Mesenchymal stem cell (in vitro differentiated cells and primary cell): ENCODE results near the gene CTDNEP1.

ENCODE experiments used
- DNase-seq: peaks from one replicate; pipeline ENCODE4 v3.0.0-alpha.2; 2013
- H2AFZ ChIP-seq: one replicate; pipeline ENCODE4 v1.6.1; 2013; ENCODE audit warnings: low read depth, mild to moderate bottlenecking, control low read depth, inconsistent platforms, low read length, moderate library complexity
- H2AK5ac ChIP-seq: 2 replicates; pipeline ENCODE4 v1.6.1; 2013; ENCODE audit warnings: low read length, moderate library complexity, mild to moderate bottlenecking, inconsistent platforms; ENCODE audit not compliant: severe bottlenecking
- H2BK120ac ChIP-seq: one replicate; pipeline ENCODE4 v1.6.1; 2013; ENCODE audit warnings: low read depth, mild to moderate bottlenecking, inconsistent platforms, low read length, moderate library complexity
- H2BK12ac ChIP-seq, 2 experiments: one replicate each; pipeline ENCODE4 v1.6.1; 2013; ENCODE audit warnings: inconsistent platforms in 2 of 2, low read length in 2 of 2, mild to moderate bottlenecking in 2 of 2, moderate library complexity in 2 of 2, control low read depth in 1 of 2
- H2BK15ac ChIP-seq: one replicate; pipeline ENCODE4 v1.6.1; 2013; ENCODE audit warnings: mild to moderate bottlenecking, low read depth, inconsistent platforms; ENCODE audit not compliant: poor library complexity, severe bottlenecking
- H2BK5ac ChIP-seq: 2 replicates; pipeline ENCODE4 v1.6.1; 2013; ENCODE audit warnings: low read depth, mild to moderate bottlenecking, low read length, control low read depth, inconsistent platforms; ENCODE audit not compliant: poor library complexity, severe bottlenecking
- H3K14ac ChIP-seq, 2 experiments: one replicate each; pipeline ENCODE4 v1.6.1; 2013; ENCODE audit warnings: inconsistent platforms in 2 of 2, low read length in 2 of 2, control low read depth in 1 of 2, mild to moderate bottlenecking in 1 of 2, moderate library complexity in 1 of 2
- H3K18ac ChIP-seq, 2 experiments: one replicate each; pipeline ENCODE4 v1.6.1; 2013; ENCODE audit warnings: inconsistent platforms in 2 of 2, low read length in 2 of 2, control low read depth in 1 of 2, low read depth in 1 of 2, mild to moderate bottlenecking in 1 of 2
- H3K23ac ChIP-seq, 2 experiments: one replicate each; pipeline ENCODE4 v1.6.1; 2013; ENCODE audit warnings: inconsistent platforms in 2 of 2, low read length in 2 of 2, mild to moderate bottlenecking in 2 of 2, moderate library complexity in 2 of 2, control low read depth in 1 of 2
- H3K27ac ChIP-seq: 2 replicates; pipeline ENCODE4 v1.5.1; 2013; ENCODE audit warnings: mild to moderate bottlenecking, moderate library complexity, low read length, control low read depth, inconsistent platforms; ENCODE audit not compliant: poor library complexity, severe bottlenecking
- H3K27me3 ChIP-seq, 2 experiments: 2 replicates each; pipeline versions ENCODE4 v1.6.1 to v1.7.0; 2013; ENCODE audit warnings: low read length in 2 of 2, mild to moderate bottlenecking in 2 of 2, moderate library complexity in 2 of 2, control low read depth in 1 of 2, inconsistent platforms in 1 of 2; ENCODE audit not compliant: control insufficient read depth in 1 of 2, insufficient read depth in 1 of 2
- H3K36me3 ChIP-seq, 2 experiments: 2 replicates each; pipeline versions ENCODE4 v1.6.1 to v1.7.0; 2013; ENCODE audit warnings: low read length in 2 of 2, control low read depth in 1 of 2, inconsistent platforms in 1 of 2, low read depth in 1 of 2, mild to moderate bottlenecking in 1 of 2; ENCODE audit not compliant: insufficient read depth in 2 of 2, control insufficient read depth in 1 of 2
- H3K4ac ChIP-seq, 2 experiments: one replicate each; pipeline ENCODE4 v1.6.1; 2013; ENCODE audit warnings: inconsistent platforms in 2 of 2, low read length in 2 of 2, mild to moderate bottlenecking in 2 of 2, moderate library complexity in 2 of 2, control low read depth in 1 of 2, low read depth in 1 of 2
- H3K4me1 ChIP-seq: 2 replicates; pipeline ENCODE4 v1.6.1; 2013; ENCODE audit warnings: low read depth, low read length, control low read depth; ENCODE audit not compliant: control insufficient read depth, insufficient read depth
- H3K4me2 ChIP-seq: 2 replicates; pipeline ENCODE4 v1.6.1; 2013; ENCODE audit warnings: low read length, mild to moderate bottlenecking, inconsistent platforms; ENCODE audit not compliant: poor library complexity, severe bottlenecking
- H3K4me3 ChIP-seq, 2 experiments: 2 replicates each; pipeline versions ENCODE4 v1.5.1 to v1.7.0; 2013; ENCODE audit warnings: low read length in 2 of 2, mild to moderate bottlenecking in 2 of 2, control low read depth in 1 of 2, low read depth in 1 of 2; ENCODE audit not compliant: insufficient read depth in 1 of 2
- H3K79me1 ChIP-seq: replicated peaks from 2 replicates; pipeline ENCODE4 v1.6.1; 2013; ENCODE audit warnings: mild to moderate bottlenecking, control low read depth, low read length, inconsistent platforms; ENCODE audit not compliant: poor library complexity, severe bottlenecking
- H3K9ac ChIP-seq: 2 replicates; pipeline ENCODE4 v1.7.0; 2013; ENCODE audit warnings: mild to moderate bottlenecking, low read length, moderate library complexity
- H3K9me3 ChIP-seq: 2 replicates; pipeline ENCODE4 v1.7.0; 2013; ENCODE audit warnings: mild to moderate bottlenecking, low read length; ENCODE audit not compliant: control insufficient read depth
- H4K8ac ChIP-seq: one replicate; pipeline ENCODE4 v1.6.1; 2013; ENCODE audit warnings: inconsistent platforms, mild to moderate bottlenecking, low read length, moderate library complexity
- H4K91ac ChIP-seq: one replicate; pipeline ENCODE4 v1.6.1; 2013; ENCODE audit warnings: mild to moderate bottlenecking, low read length, inconsistent platforms
- whole genome bisulfite sequencing: methylation state at CpG from one replicate; pipeline ENCODE4 v1.1.7; 2013; ENCODE audit warnings: mixed read lengths; 5-methylcytosine and 5-hydroxymethylcytosine counted together

CTDNEP1 gene

GRCh38 chr17:7216242-7217112 is 35.1 kb downstream of the CTDNEP1 start:
- Histone ChIP-seq H3K4me2 (peak overlapping the region; percentile 92), H3K4me3 (peak overlapping the region; percentile 66 to 85), H3K4me1 (peaks cover 46% of the 10 kb centered on the region), H2BK120ac (peak overlapping the region; percentile 98), H3K4ac (peak overlapping the region; percentile 31 to 76), H2AK5ac (peak overlapping the region; percentile 46), H2BK12ac (peak overlapping the region; percentile 11 to 59), H3K36me3 (peaks cover 5 to 9% of the 10 kb centered on the region in 2 experiments), H3K27me3 (no peaks in the 10 kb centered on the region), H3K14ac (peak overlapping the region in 1 of 2 experiments; percentile 86), H3K18ac (peak overlapping the region in 1 of 2 experiments; percentile 69), H3K9ac (peak overlapping the region; percentile 88), H2BK15ac (no peak overlapping the region), H2AFZ (no peak overlapping the region), H4K91ac (peak overlapping the region; percentile 31), H2BK5ac (no peak overlapping the region), H3K79me1 (peaks cover 16% of the 10 kb centered on the region), H3K9me3 (no peaks in the 10 kb centered on the region), H3K23ac (peak overlapping the region in 1 of 2 experiments; percentile 47), H4K8ac (peak overlapping the region; percentile 56), H3K27ac (peak overlapping the region; percentile 20)
- DNase-seq, result no peak
- 15% methylated on average over 7 of the region's 7 CpGs for whole genome bisulfite sequencing

- Histone ChIP-seq H2BK5ac (no peak overlapping the region), H4K91ac (no peak overlapping the region), H2BK15ac (no peak overlapping the region), H2AK5ac (peak overlapping the region; percentile 26), H3K9me3 (no peaks in the 10 kb centered on the region), H3K4ac (no peak overlapping the region), H2BK120ac (no peak overlapping the region), H2AFZ (no peak overlapping the region), H3K23ac (peak overlapping the region in 1 of 2 experiments; percentile 47), H2BK12ac (peak overlapping the region; percentile 57 to 63), H3K4me1 (peaks cover 41% of the 10 kb centered on the region), H3K14ac (peak overlapping the region in 1 of 2 experiments; percentile 86), H3K4me2 (peak overlapping the region; percentile 92), H3K27ac (peak overlapping the region; percentile 56), H4K8ac (no peak overlapping the region), H3K4me3 (peak overlapping the region; percentile 46 to 85), H3K79me1 (peaks cover 17% of the 10 kb centered on the region), H3K27me3 (no peaks in the 10 kb centered on the region), H3K9ac (peak overlapping the region; percentile 89), H3K36me3 (peaks cover 0 to under 1% of the 10 kb centered on the region in 2 experiments), H3K18ac (peak overlapping the region in 1 of 2 experiments; percentile 69)
- 2% methylated on average over 8 of the region's 10 CpGs for WGBS
- DNase-seq, result peak; percentile 56
Measured at GRCh38 chr17:7215652-7216180, 35.8 kb downstream of the CTDNEP1 start.

DNA sequence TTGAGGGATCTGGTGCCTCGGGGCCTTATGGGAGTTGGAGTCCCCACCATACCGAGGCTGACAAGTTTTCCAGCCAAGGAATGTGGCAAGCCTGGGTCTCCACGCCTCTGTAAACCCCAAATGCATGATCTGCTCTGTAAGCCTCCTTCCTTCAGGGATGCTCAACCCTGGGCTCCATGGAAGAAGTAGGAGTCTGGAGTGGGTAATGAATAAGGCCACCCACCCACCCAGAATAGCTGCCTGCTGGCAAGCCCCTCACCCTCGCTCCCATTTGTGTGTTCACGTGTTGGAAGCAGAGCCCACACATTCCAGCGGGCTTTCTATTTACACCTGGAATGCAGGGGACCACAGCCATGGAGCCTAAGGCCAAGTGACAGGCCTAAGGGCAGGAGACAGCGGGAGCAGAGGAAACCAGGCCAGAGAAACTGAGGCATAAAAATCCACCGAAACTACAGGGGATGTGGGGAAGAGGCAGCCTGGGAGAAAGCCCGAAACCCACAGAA is 36.3 kb downstream of the CTDNEP1 start:
- H3K4me3 ChIP-seq, result peak overlapping the region in 1 of 2 experiments; percentile 82
- no peak overlapping the region for H3K4ac ChIP-seq
- H3K18ac ChIP-seq, result peak overlapping the region in 1 of 2 experiments; percentile 27
- DNase-seq, result no peak
- peak overlapping the region; percentile 13 for H2BK15ac ChIP-seq
- peak overlapping the region; percentile 56 for H3K27ac ChIP-seq
- no peak overlapping the region for H2AFZ ChIP-seq
- H2AK5ac ChIP-seq, result no peak overlapping the region
- H3K36me3 ChIP-seq, result peaks cover 0 to under 1% of the 10 kb centered on the region in 2 experiments
- H2BK120ac ChIP-seq, result no peak overlapping the region
- WGBS, result 4% methylated on average over 7 of the region's 9 CpGs
- H3K23ac ChIP-seq, result no peak overlapping the region
- peak overlapping the region; percentile 1 for H3K4me2 ChIP-seq
- peak overlapping the region; percentile 89 for H3K9ac ChIP-seq
- no peaks in the 10 kb centered on the region for H3K27me3 ChIP-seq
- no peak overlapping the region for H4K8ac ChIP-seq
- no peak overlapping the region for H3K14ac ChIP-seq
- no peak overlapping the region for H4K91ac ChIP-seq
- H2BK12ac ChIP-seq, result peak overlapping the region in 1 of 2 experiments; percentile 63
- H2BK5ac ChIP-seq, result no peak overlapping the region
- no peaks in the 10 kb centered on the region for H3K9me3 ChIP-seq
- H3K79me1 ChIP-seq, result peaks cover 21% of the 10 kb centered on the region
- H3K4me1 ChIP-seq, result peaks cover 40% of the 10 kb centered on the region
